B cell (primary cell): ENCODE measurements around the gene MTHFD1. TPM values are rescaled to one million over a fixed set of nuclear protein-coding genes. Genes with fewer than 3 reads are reported as not detected.

Experiments used
- ATAC-seq: fragments of 200-7000 bp; cut with Tn5 transposase; one replicate; pipeline ENCODE4 v1.10.0; 2021; ENCODE audit warnings: low read depth, mild to moderate bottlenecking, moderate number of reproducible peaks, moderate library complexity
- CTCF ChIA-PET: fragments of 350-600 bp; sonication (Branson Sonifier 250); formaldehyde crosslinking; loops from one replicate; lab custom pipeline; 2021; ENCODE audit warnings: antibody characterized with exemption, inconsistent platforms; lab: Charles Lee
- POLR2A ChIA-PET: fragments of 350-600 bp; sonication (Branson Sonifier 250); formaldehyde crosslinking; loops from one replicate; lab custom pipeline; 2021; ENCODE audit warnings: antibody characterized with exemption; lab: Charles Lee
- DNase-seq: peaks from one replicate; pipeline ENCODE4 v3.0.0; 2013
- H2AFZ ChIP-seq: 2 replicates; pipeline ENCODE4 v1.6.1; 2012; ENCODE audit warnings: mild to moderate bottlenecking, low read depth, low read length; ENCODE audit not compliant: insufficient read depth, poor library complexity, severe bottlenecking
- H3K27ac ChIP-seq, 2 donors: 1 replicate in 1 of 2; 2 replicates in 1 of 2; pipeline ENCODE4 v1.5.1; 2012 to 2013; ENCODE audit warnings: low read length in 2 of 2, mild to moderate bottlenecking in 2 of 2, moderate library complexity in 1 of 2
- H3K27me3 ChIP-seq, 4 experiments: fragments of 200-600 bp in 1 of 4; sonication (generic) in 1 of 4; replicated peaks in 1 of 4; 1 replicate in 2 of 4; 2 replicates in 2 of 4; pipeline versions ENCODE4 v1.6.1 to v1.7.0; 2013 to 2016; ENCODE audit warnings: low read length in 3 of 4, mild to moderate bottlenecking in 2 of 4, mixed read lengths in 1 of 4, moderate library complexity in 1 of 4; ENCODE audit not compliant: insufficient read depth in 4 of 4, control insufficient read depth in 3 of 4; ENCODE audit errors: control extremely low read depth in 1 of 4
- H3K36me3 ChIP-seq, 2 experiments: replicated peaks in 1 of 2; 1 replicate in 1 of 2; 2 replicates in 1 of 2; pipeline versions ENCODE4 v1.6.1 to v1.7.1; 2013; ENCODE audit warnings: low read length in 1 of 2; ENCODE audit not compliant: insufficient read depth in 2 of 2, control insufficient read depth in 1 of 2; ENCODE audit errors: control extremely low read depth in 1 of 2, extremely low read depth in 1 of 2
- H3K4me1 ChIP-seq, 2 donors: fragments of 200-600 bp in 1 of 2; sonication (generic) in 1 of 2; 1 replicate in 1 of 2; 2 replicates in 1 of 2; pipeline versions ENCODE4 v1.5.1 to v1.6.1; 2013 to 2017; ENCODE audit warnings: low read length in 2 of 2; ENCODE audit not compliant: control insufficient read depth in 2 of 2, insufficient read depth in 2 of 2
- H3K4me2 ChIP-seq: replicated peaks from 2 replicates; pipeline ENCODE3; 2012; ENCODE audit warnings: mild to moderate bottlenecking, low read depth, low read length; ENCODE audit not compliant: poor library complexity, severe bottlenecking
- H3K4me3 ChIP-seq, 5 experiments: fragments of 200-600 bp in 1 of 5; sonication (generic) in 1 of 5; 1 replicate in 3 of 5; 2 replicates in 2 of 5; pipeline versions ENCODE4 v1.5.1 to v1.7.0; 2011 to 2016; ENCODE audit warnings: low read length in 4 of 5, mild to moderate bottlenecking in 4 of 5, low read depth in 2 of 5, control low read depth in 1 of 5, moderate library complexity in 1 of 5; ENCODE audit not compliant: insufficient read depth in 1 of 5; ENCODE audit errors: control extremely low read depth in 1 of 5, extremely low read depth in 1 of 5
- H3K79me2 ChIP-seq: fragments of 200-600 bp; sonication (generic); one replicate; pipeline ENCODE4 v1.6.0; 2016; ENCODE audit warnings: low read length; ENCODE audit not compliant: control insufficient read depth, insufficient read depth
- H3K9ac ChIP-seq: fragments of 200-600 bp; sonication (generic); 2 replicates; pipeline ENCODE4 v1.6.1; 2017; ENCODE audit warnings: mild to moderate bottlenecking, low read length, moderate library complexity
- H3K9me3 ChIP-seq, 3 donors: one replicate each; pipeline versions ENCODE4 v1.6.1 to v1.7.1; 2013; ENCODE audit warnings: low read length in 2 of 3; ENCODE audit not compliant: control insufficient read depth in 2 of 3, insufficient read depth in 1 of 3; ENCODE audit errors: control extremely low read depth in 1 of 3
- H4K20me1 ChIP-seq: 2 replicates; pipeline ENCODE4 v1.6.0; 2012; ENCODE audit warnings: mild to moderate bottlenecking, low read length; ENCODE audit not compliant: insufficient read depth, control insufficient read depth, poor library complexity, severe bottlenecking
- H3K27ac Mint-ChIP-seq: one replicate; pipeline ENCODE4 v1.8.0; 2021; ENCODE audit warnings: mixed read lengths
- H3K27me3 Mint-ChIP-seq: one replicate; pipeline ENCODE4 v1.8.0; 2021; ENCODE audit warnings: mixed read lengths
- H3K4me1 Mint-ChIP-seq: one replicate; pipeline ENCODE4 v1.8.0; 2021; ENCODE audit warnings: mixed read lengths
- H3K4me3 Mint-ChIP-seq: one replicate; pipeline ENCODE4 v1.8.0; 2021; ENCODE audit warnings: mixed read lengths
- H3K9me3 Mint-ChIP-seq: one replicate; pipeline ENCODE4 v1.8.0; 2022; ENCODE audit warnings: mixed read lengths; ENCODE audit not compliant: insufficient read depth
- CTCF ChIP-seq: fragments of 200-600 bp; IDR thresholded peaks from one replicate; pipeline ENCODE4 v1.8.0; 2022; ENCODE audit warnings: antibody characterized with exemption, mild to moderate bottlenecking
- EZH2 ChIP-seq: IDR thresholded peaks from 2 replicates; pipeline ENCODE4 v1.6.1; 2012; ENCODE audit warnings: borderline replicate concordance, low read depth, mild to moderate bottlenecking, moderate library complexity, low read length; ENCODE audit not compliant: insufficient read depth, poor library complexity, severe bottlenecking
- WGBS: methylation state at CpG from one replicate; pipeline ENCODE4 v1.1.5; 2013; ENCODE audit warnings: missing lambda C conversion rate; ENCODE audit not compliant: insufficient coverage; 5-methylcytosine and 5-hydroxymethylcytosine counted together
- intact Hi-C: fragments of 100-400 bp; cut with micrococcal nuclease; formaldehyde crosslinking; loops from one replicate; pipeline ENCODE4 v1.10.0; 2022
- polyA plus RNA-seq: library from polyadenylated mRNA; depleted of rRNA; stranded (reverse); fragments of >200 nt; gene quantifications from 2 replicates; pipeline ENCODE4 v1.2.3, GENCODE V29; 2012
- total RNA-seq, 2 donors: library from RNA; stranded (reverse); fragments of 120-200 nt in 1 of 2; gene quantifications; 1 replicate in 1 of 2; 2 replicates in 1 of 2; pipeline versions ENCODE4 v1.2.3 to v1.2.4, GENCODE V29; 2013 to 2022

Gene MTHFD1
- total and polyA plus RNA-seq, 2 donors (not counting 1 experiment from before 2014, with no cell fraction given) = 32.3 to 51.3 TPM

GRCh38 chr14:64347748-64348147 lies 40.4 kb upstream of the MTHFD1 start:
- no peak for DNase-seq
- H3K36me3 ChIP-seq = no peaks in the 10 kb centered on the region
- Mint-ChIP-seq H3K9me3 (no peaks in the 10 kb centered on the region), H3K4me3 (no peak overlapping the region), H3K27ac (no peak overlapping the region), H3K4me1 (peaks cover 5% of the 10 kb centered on the region), H3K27me3 (no peaks in the 10 kb centered on the region)
- ChIA-PET CTCF (interaction anchor here (0.6 to 0.7 kb wide), 2 partner anchors 80 to 289 kb away, joined by 3 read pairs; no protein-coding TSS in a partner anchor), POLR2A (no interaction called here)
- H3K79me2 ChIP-seq = no peaks in the 10 kb centered on the region
- no peak for ATAC-seq
- TF ChIP-seq EZH2 (no peak), CTCF (no peak)
- no peaks in the 10 kb centered on the region for H4K20me1 ChIP-seq
- H3K4me2 ChIP-seq = no peak overlapping the region
- no peak overlapping the region for H3K4me3 ChIP-seq
- no peaks in the 10 kb centered on the region for H3K9me3 ChIP-seq
- H3K27me3 ChIP-seq = no peaks in the 10 kb centered on the region
- 93% methylated on average over 3 of the region's 3 CpGs for WGBS
- H2AFZ ChIP-seq = no peak overlapping the region
- H3K4me1 ChIP-seq = no peaks in the 10 kb centered on the region
- H3K27ac ChIP-seq = no peak overlapping the region
- H3K9ac ChIP-seq = no peak overlapping the region
- intact Hi-C loops = loop anchor here (10.0 kb wide), 1 partner anchor 537 kb away; no protein-coding TSS in a partner anchor

DNA sequence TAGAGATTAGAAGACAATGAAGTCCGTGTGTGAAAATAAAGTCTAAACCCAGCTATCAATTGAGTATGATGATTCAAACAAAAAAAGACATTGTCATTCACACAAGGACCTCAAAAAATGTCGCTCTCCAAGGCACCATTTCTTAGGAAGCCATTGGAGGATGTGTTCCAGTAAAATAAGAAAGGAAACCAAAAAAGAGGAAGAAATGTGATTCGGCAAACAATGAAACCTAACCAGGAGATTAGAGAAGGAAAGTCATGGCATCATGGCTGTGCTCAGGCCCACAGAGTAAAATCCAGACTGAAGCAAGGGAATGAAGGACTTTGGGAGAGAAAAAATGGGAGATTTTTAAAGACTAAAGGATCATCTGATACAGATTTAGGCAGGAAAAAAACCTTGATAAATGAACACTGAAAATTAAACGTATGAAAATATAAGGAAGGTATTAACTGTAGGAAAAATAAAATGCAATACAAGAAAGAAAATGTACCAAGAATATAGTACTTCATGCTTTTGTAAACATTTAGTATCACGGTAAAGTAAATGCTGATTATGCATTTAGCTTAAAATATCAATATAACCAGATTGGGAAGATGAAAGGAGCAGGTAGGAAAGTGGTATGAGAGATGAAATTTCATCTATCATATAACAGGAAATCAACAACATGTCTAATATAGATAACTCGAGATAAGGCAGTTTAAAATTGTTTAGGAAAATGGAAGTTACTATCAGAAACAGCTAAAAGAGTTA lies 38.2 kb upstream of the MTHFD1 start:
- whole genome bisulfite sequencing = 86% methylated on average over 1 of the region's 6 CpGs
- no peak overlapping the region for H3K27ac ChIP-seq
- no peak overlapping the region for H3K9ac ChIP-seq
- H3K4me1 Mint-ChIP-seq = no peaks in the 10 kb centered on the region
- intact Hi-C loops = loop anchor here (10.0 kb wide), 1 partner anchor 535 kb away; no protein-coding TSS in a partner anchor
- no peak overlapping the region for H3K4me3 ChIP-seq
- no peak overlapping the region for H3K4me3 Mint-ChIP-seq
- no peaks in the 10 kb centered on the region for H3K9me3 ChIP-seq
- no peaks in the 10 kb centered on the region for H3K9me3 Mint-ChIP-seq
- DNase-seq = no peak
- POLR2A ChIA-PET = no interaction called here
- H3K27ac Mint-ChIP-seq = no peak overlapping the region
- peaks cover 0 to 3% of the 10 kb centered on the region in 2 experiments for H3K36me3 ChIP-seq
- no peaks in the 10 kb centered on the region for H3K27me3 Mint-ChIP-seq
- CTCF ChIA-PET = no interaction called here
- TF ChIP-seq CTCF (no peak), EZH2 (no peak)
- no peaks in the 10 kb centered on the region for H3K27me3 ChIP-seq
- H3K4me1 ChIP-seq = no peaks in the 10 kb centered on the region
- H2AFZ ChIP-seq = no peak overlapping the region
- no peaks in the 10 kb centered on the region for H3K79me2 ChIP-seq
- no peaks in the 10 kb centered on the region for H4K20me1 ChIP-seq
- no peak for ATAC-seq
- no peak overlapping the region for H3K4me2 ChIP-seq
